Activated naive CD8-positive, alpha-beta T cell (primary cell): Measurements from ENCODE around the gene ASPHD2.

ENCODE experiments used
- H3K27ac Mint-ChIP-seq: one replicate; pipeline ENCODE4 v1.8.0; 2021; ENCODE audit warnings: mixed read lengths
- H3K27me3 Mint-ChIP-seq: one replicate; pipeline ENCODE4 v1.8.0; 2021; ENCODE audit warnings: mixed read lengths
- H3K36me3 Mint-ChIP-seq: one replicate; pipeline ENCODE4 v1.8.0; 2021; ENCODE audit warnings: mixed read lengths
- H3K4me1 Mint-ChIP-seq: one replicate; pipeline ENCODE4 v1.8.0; 2021; ENCODE audit warnings: low read depth, mixed read lengths
- H3K4me3 Mint-ChIP-seq: one replicate; pipeline ENCODE4 v1.8.0; 2021; ENCODE audit warnings: mild to moderate bottlenecking, mixed read lengths
- H3K9me3 Mint-ChIP-seq: one replicate; pipeline ENCODE4 v1.8.0; 2021; ENCODE audit warnings: low read depth, mixed read lengths

The ASPHD2 gene

GRCh38 chr22:26466196-26466595, 37.1 kb downstream of the ASPHD2 start:
- H3K36me3 Mint-ChIP-seq, result peaks cover 7% of the 10 kb centered on the region

GRCh38 chr22:26470807-26471206, 41.7 kb downstream of the ASPHD2 start:
- peaks cover 7% of the 10 kb centered on the region for H3K36me3 Mint-ChIP-seq
- no peak overlapping the region for H3K27ac Mint-ChIP-seq
- peaks cover 4% of the 10 kb centered on the region for H3K4me1 Mint-ChIP-seq
- no peaks in the 10 kb centered on the region for H3K27me3 Mint-ChIP-seq
- no peaks in the 10 kb centered on the region for H3K9me3 Mint-ChIP-seq
- H3K4me3 Mint-ChIP-seq, result no peak overlapping the region

More at GRCh38 chr22:26466196-26466595, 37.1 kb downstream of the ASPHD2 start:
- Mint-ChIP-seq H3K27me3 (no peaks in the 10 kb centered on the region), H3K27ac (no peak overlapping the region), H3K4me3 (no peak overlapping the region), H3K4me1 (no peaks in the 10 kb centered on the region), H3K9me3 (no peaks in the 10 kb centered on the region)

- Mint-ChIP-seq H3K36me3 (peaks cover 9% of the 10 kb centered on the region), H3K4me3 (no peak overlapping the region), H3K27ac (no peak overlapping the region), H3K9me3 (no peaks in the 10 kb centered on the region), H3K4me1 (peaks cover 4% of the 10 kb centered on the region), H3K27me3 (no peaks in the 10 kb centered on the region)
These were observed 42.5 kb downstream of the ASPHD2 start for GRCh38 chr22:26471522-26471921.

GRCh38 chr22:26474682-26475081, 45.6 kb downstream of the ASPHD2 start:
- H3K4me3 Mint-ChIP-seq, result no peak overlapping the region
- H3K36me3 Mint-ChIP-seq, result peaks cover 16% of the 10 kb centered on the region
- no peaks in the 10 kb centered on the region for H3K9me3 Mint-ChIP-seq
- no peak overlapping the region for H3K27ac Mint-ChIP-seq
- H3K27me3 Mint-ChIP-seq, result no peaks in the 10 kb centered on the region
- peaks cover 27% of the 10 kb centered on the region for H3K4me1 Mint-ChIP-seq

DNA sequence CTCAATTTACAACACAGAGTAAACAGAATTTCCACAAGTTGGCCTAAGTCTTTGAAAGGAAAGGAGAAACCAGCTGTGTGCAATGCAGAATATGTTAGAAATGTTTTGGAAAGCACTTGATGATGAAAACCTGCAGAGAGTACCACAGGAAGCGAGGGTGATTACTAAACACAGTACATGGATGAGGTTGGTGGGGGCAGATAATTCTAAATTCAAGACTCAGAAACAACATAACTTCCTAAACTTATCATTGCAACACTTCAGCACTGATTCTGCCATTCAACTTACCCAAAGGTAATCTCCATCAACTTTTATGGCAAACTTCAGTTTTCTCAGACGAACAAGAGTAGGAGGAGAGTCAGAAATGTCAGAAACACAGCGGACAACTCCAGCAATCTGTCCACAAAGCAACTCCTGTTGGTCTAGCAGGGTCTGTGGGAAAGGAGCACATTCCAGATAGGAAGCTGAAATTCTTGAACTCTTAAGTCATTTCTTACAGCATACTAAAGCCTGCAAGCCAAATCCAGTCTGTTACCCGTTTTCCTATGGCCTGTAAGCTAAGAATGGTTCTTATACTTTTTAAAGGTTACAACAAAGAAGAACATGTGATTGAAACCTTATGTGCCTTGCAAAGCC, 47.8 kb downstream of the ASPHD2 start:
- H3K4me1 Mint-ChIP-seq, result peaks cover 49% of the 10 kb centered on the region
- H3K27me3 Mint-ChIP-seq, result no peaks in the 10 kb centered on the region
- peaks cover 21% of the 10 kb centered on the region for H3K36me3 Mint-ChIP-seq
- no peak overlapping the region for H3K4me3 Mint-ChIP-seq
- H3K27ac Mint-ChIP-seq, result no peak overlapping the region
- no peaks in the 10 kb centered on the region for H3K9me3 Mint-ChIP-seq

DNA sequence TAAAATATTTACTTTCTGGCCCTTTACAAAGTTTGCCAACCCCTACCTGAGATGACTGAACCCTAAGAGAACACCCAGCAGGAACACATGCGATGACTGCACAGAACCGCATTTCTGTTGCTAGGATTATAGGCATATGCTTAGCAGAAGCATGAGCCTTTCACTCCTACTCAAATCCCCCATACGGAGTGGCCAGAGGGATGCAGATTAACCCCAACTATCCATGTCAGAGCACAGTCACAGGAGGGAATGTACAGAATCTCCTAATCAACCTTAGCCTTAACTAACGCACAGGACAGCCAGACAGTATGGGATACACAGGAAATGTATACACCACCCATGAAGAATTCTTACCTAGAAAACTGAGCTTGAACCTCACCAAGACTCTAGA, 48.3 kb downstream of the ASPHD2 start:
- Mint-ChIP-seq H3K27ac (peak overlapping the region; percentile 72), H3K4me1 (peaks cover 54% of the 10 kb centered on the region), H3K4me3 (no peak overlapping the region), H3K27me3 (no peaks in the 10 kb centered on the region), H3K36me3 (peaks cover 21% of the 10 kb centered on the region), H3K9me3 (no peaks in the 10 kb centered on the region)

DNA sequence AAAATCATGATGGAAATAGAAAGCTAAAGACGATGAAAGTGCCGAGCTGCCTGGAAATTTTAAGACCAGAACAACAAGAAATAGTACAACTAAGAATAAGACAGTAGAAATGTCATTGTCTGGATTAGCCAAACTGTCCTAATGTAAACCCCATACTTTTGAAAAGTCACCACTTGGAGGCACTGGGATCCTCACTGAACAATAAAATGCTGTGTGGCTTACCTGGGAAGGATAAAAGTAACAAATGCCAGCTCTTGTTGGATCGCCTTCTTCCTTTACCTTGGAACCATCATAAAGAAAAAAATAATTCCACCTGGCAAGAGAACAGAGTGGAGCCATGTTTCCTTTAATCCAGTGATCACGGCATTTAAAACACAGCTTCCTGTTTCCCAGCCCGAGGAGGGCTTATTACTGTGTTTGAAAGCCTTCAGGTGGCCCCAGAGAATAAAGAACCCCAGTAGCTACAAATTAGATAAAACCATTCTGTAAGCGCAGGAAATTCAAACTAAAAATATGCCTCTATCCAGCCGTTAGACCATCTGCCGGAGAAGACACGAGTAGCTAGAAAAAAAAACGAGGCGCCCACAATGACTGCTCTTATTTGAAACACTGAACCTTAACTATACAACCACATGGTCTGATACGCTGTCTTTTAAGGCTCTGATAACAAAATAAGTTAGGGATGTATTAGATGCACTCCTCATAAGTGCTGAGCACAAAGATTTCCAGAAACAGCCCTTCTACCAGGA, 50.2 kb downstream of the ASPHD2 start:
- H3K27me3 Mint-ChIP-seq, result no peaks in the 10 kb centered on the region
- peak overlapping the region; percentile 91 for H3K27ac Mint-ChIP-seq
- H3K9me3 Mint-ChIP-seq, result no peaks in the 10 kb centered on the region
- H3K4me3 Mint-ChIP-seq, result peak overlapping the region; percentile 99
- H3K4me1 Mint-ChIP-seq, result peaks cover 64% of the 10 kb centered on the region
- peaks cover 24% of the 10 kb centered on the region for H3K36me3 Mint-ChIP-seq

DNA sequence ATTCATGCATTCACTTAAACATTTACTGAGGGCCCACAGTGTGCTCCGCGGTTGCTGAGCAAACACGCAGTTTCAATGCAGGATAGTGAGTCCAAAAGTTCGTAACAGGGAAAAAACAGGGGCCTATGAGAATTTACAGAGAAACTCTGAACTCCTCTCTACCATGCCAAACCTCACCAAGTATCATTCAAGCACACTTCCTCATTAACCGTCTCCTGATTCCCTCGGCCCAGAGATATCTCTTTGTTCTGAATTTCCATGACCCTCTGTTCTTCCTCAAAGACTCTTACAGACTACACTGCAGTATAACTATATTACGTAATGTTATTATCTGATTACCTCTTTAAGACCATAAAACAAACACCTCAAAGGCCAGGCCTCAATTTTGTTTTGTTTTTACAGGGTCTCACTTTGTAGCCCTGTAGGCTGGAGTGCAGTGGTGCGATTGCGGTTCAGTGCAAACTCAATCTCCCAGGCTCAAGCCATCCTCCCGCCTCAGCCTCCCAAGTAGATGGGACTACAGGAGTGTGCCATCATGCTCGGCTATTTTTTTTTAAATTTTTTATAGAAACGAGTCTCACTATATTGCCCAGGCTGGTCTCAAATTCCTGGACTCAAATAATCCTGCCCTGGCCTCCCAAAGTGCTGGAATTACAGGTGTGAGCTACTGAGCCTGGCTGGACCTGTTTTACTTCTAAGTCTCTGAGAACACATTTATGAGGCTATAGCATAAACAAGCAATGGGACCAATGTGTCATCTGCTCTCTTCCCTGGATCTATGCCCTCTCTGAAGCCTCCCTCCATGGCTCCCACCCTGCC, 50.9 kb downstream of the ASPHD2 start:
- H3K36me3 Mint-ChIP-seq, result peaks cover 24% of the 10 kb centered on the region
- H3K4me3 Mint-ChIP-seq, result peak overlapping the region; percentile 99
- no peaks in the 10 kb centered on the region for H3K9me3 Mint-ChIP-seq
- peaks cover 64% of the 10 kb centered on the region for H3K4me1 Mint-ChIP-seq
- no peaks in the 10 kb centered on the region for H3K27me3 Mint-ChIP-seq
- peak overlapping the region; percentile 91 for H3K27ac Mint-ChIP-seq

GRCh38 chr22:26480611-26480932, 51.5 kb downstream of the ASPHD2 start:
- H3K4me3 Mint-ChIP-seq, result peak overlapping the region; percentile 99
- peaks cover 24% of the 10 kb centered on the region for H3K36me3 Mint-ChIP-seq
- H3K9me3 Mint-ChIP-seq, result no peaks in the 10 kb centered on the region
- H3K4me1 Mint-ChIP-seq, result peaks cover 70% of the 10 kb centered on the region
- H3K27ac Mint-ChIP-seq, result no peak overlapping the region
- H3K27me3 Mint-ChIP-seq, result no peaks in the 10 kb centered on the region

- H3K27ac Mint-ChIP-seq, result peak overlapping the region; percentile 73
- no peaks in the 10 kb centered on the region for H3K9me3 Mint-ChIP-seq
- peaks cover 24% of the 10 kb centered on the region for H3K36me3 Mint-ChIP-seq
- H3K27me3 Mint-ChIP-seq, result no peaks in the 10 kb centered on the region
- peaks cover 76% of the 10 kb centered on the region for H3K4me1 Mint-ChIP-seq
- H3K4me3 Mint-ChIP-seq, result peak overlapping the region; percentile 99
These were observed 52.1 kb downstream of the ASPHD2 start for GRCh38 chr22:26481112-26481693.

DNA sequence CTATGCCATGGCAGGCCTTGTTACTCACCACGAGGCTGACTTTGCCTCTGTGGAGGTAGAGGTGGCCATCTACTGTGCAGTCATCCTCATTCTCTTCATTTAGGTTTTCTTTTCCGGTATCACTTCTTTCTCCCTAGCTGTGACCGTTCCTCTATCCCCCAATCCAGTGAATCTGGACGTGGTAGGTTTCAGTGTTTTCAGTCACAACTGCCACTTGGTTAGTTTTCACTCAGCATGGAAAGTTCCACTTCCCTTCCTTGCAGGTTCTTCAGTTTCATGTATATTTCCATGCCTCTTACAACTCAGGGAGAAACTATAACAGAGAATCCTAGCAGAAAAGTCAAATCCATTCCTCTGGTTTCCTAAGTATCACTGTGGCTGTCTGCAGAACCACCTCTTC, 52.6 kb downstream of the ASPHD2 start:
- Mint-ChIP-seq H3K36me3 (peaks cover 21% of the 10 kb centered on the region), H3K27ac (peak overlapping the region; percentile 96), H3K4me1 (peaks cover 77% of the 10 kb centered on the region), H3K27me3 (no peaks in the 10 kb centered on the region), H3K4me3 (peak overlapping the region; percentile 99), H3K9me3 (no peaks in the 10 kb centered on the region)

- Mint-ChIP-seq H3K9me3 (no peaks in the 10 kb centered on the region), H3K27ac (peak overlapping the region; percentile 96), H3K36me3 (peaks cover 18% of the 10 kb centered on the region), H3K27me3 (no peaks in the 10 kb centered on the region), H3K4me3 (peak overlapping the region; percentile 99), H3K4me1 (peaks cover 74% of the 10 kb centered on the region)
These were observed 53.1 kb downstream of the ASPHD2 start for GRCh38 chr22:26482161-26482560.

DNA sequence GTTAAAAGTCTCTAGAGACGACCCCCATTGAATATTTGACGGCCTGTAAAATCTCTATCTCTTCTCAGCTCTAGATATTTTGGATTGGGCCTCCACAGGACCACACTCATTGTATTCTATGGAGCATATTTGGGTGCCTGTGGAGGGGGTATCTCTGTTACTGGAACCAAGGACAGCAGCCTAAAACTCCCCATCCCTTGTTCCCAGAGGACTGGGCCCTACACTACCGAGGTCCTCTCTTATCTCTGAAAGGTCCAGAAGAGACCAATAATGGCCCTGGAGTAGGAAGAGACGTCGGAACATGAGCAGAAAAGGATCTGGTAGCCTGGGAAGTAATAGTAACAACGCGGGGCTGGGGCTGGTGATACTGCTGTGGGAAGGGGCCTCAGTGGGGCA, 54.0 kb downstream of the ASPHD2 start:
- Mint-ChIP-seq H3K4me3 (peak overlapping the region; percentile 99), H3K27ac (peak overlapping the region; percentile 96), H3K36me3 (peaks cover 13% of the 10 kb centered on the region), H3K9me3 (no peaks in the 10 kb centered on the region), H3K27me3 (no peaks in the 10 kb centered on the region), H3K4me1 (peaks cover 66% of the 10 kb centered on the region)

GRCh38 chr22:26483439-26484359, 54.6 kb downstream of the ASPHD2 start, which contains the start of the genes HPS4 and SRRD:
TSS of gene HPS4 (minus strand) at chr22:26483783. CDS start at chr22:26481762, 2,021 bp downstream.
TSS of gene SRRD (plus strand) at chr22:26483877. CDS start at chr22:26483891, 14 bp downstream.
- Mint-ChIP-seq H3K27ac (peak within 1 kb of the TSS; percentile 96), H3K36me3 (peaks cover 13% of the 10 kb centered on the region), H3K4me3 (peak within 1 kb of the TSS; percentile 99), H3K4me1 (peaks cover 66% of the 10 kb centered on the region), H3K27me3 (no peaks in the 10 kb centered on the region), H3K9me3 (no peaks in the 10 kb centered on the region)
